MM.1S (cell line): Measurements from ENCODE around the gene PLEKHB1.

Source experiments
- DNase-seq: peaks from one replicate; pipeline ENCODE4 v3.0.0-alpha.2; 2015
- H2AFZ ChIP-seq: fragments of 300-600 bp; sonication (generic); 2 replicates; pipeline ENCODE4 v1.6.0; 2016; ENCODE audit warnings: antibody characterized with exemption, low read length
- H3F3A ChIP-seq: fragments of 300-600 bp; sonication (generic); 2 replicates; pipeline ENCODE4 v1.6.1; 2016; ENCODE audit warnings: mild to moderate bottlenecking, antibody characterized with exemption, low read length, moderate library complexity, mixed read lengths; ENCODE audit not compliant: insufficient read depth
- H3K27ac ChIP-seq: fragments of 300-600 bp; sonication (generic); 2 replicates; pipeline ENCODE4 v1.5.1; 2016; ENCODE audit warnings: mild to moderate bottlenecking, low read length
- H3K27me3 ChIP-seq: fragments of 300-600 bp; sonication (generic); replicated peaks from 2 replicates; pipeline ENCODE4 v1.6.0; 2016; ENCODE audit warnings: low read length; ENCODE audit not compliant: insufficient read depth
- H3K36me3 ChIP-seq: fragments of 300-600 bp; sonication (generic); replicated peaks from 2 replicates; pipeline ENCODE4 v1.6.1; 2016; ENCODE audit warnings: mild to moderate bottlenecking, low read length, mixed read lengths; ENCODE audit not compliant: insufficient read depth
- H3K4me1 ChIP-seq: fragments of 300-600 bp; sonication (generic); 2 replicates; pipeline ENCODE4 v1.6.1; 2016; ENCODE audit warnings: low read length, mixed read lengths
- H3K4me2 ChIP-seq: fragments of 300-600 bp; sonication (generic); 2 replicates; pipeline ENCODE4 v1.6.0; 2016; ENCODE audit warnings: low read depth, low read length
- H3K4me3 ChIP-seq: fragments of 300-600 bp; sonication (generic); 2 replicates; pipeline ENCODE4 v1.5.1; 2016; ENCODE audit warnings: low read length, mixed read lengths
- H3K79me2 ChIP-seq: fragments of 300-600 bp; sonication (generic); 2 replicates; pipeline ENCODE4 v1.6.1; 2016; ENCODE audit warnings: mixed run types, low read length, mixed read lengths
- H3K9ac ChIP-seq: fragments of 300-600 bp; sonication (generic); 2 replicates; pipeline ENCODE4 v1.6.1; 2016; ENCODE audit warnings: low read length, mixed read lengths
- H3K9me2 ChIP-seq: fragments of 300-600 bp; sonication (generic); replicated peaks from 2 replicates; pipeline ENCODE4 v1.6.1; 2016; ENCODE audit warnings: mild to moderate bottlenecking, low read length, mixed read lengths; ENCODE audit not compliant: insufficient read depth
- H3K9me3 ChIP-seq: fragments of 300-600 bp; sonication (generic); replicated peaks from 2 replicates; pipeline ENCODE4 v1.6.1; 2016; ENCODE audit warnings: mild to moderate bottlenecking, low read length, mixed read lengths; ENCODE audit not compliant: insufficient read depth
- H4K20me1 ChIP-seq: fragments of 300-600 bp; sonication (generic); 2 replicates; pipeline ENCODE4 v1.6.1; 2016; ENCODE audit warnings: mild to moderate bottlenecking, low read length, moderate library complexity, mixed read lengths; ENCODE audit not compliant: insufficient read depth
- CTCF ChIP-seq: fragments of 300-600 bp; sonication (generic); IDR thresholded peaks from 2 replicates; pipeline ENCODE4 v1.5.1; 2016; ENCODE audit warnings: antibody characterized with exemption, low read length, mixed read lengths
- EZH2 ChIP-seq: fragments of 300-600 bp; sonication (generic); optimal IDR thresholded peaks from 2 replicates; pipeline ENCODE3; 2017; ENCODE audit warnings: low read depth, mild to moderate bottlenecking, antibody characterized with exemption, low read length, mixed read lengths
- EZH2phosphoT487 ChIP-seq: fragments of 300-600 bp; sonication (generic); IDR thresholded peaks from 2 replicates; pipeline ENCODE4 v1.6.1; 2018; ENCODE audit warnings: antibody characterized with exemption, low read length

PLEKHB1 gene

GRCh38 chr11:73629907-73630306, 16.5 kb upstream of the PLEKHB1 start:
- no peak for DNase-seq

GRCh38 chr11:73632996-73633395, 13.4 kb upstream of the PLEKHB1 start:
- Histone ChIP-seq H3K4me1 (no peaks in the 10 kb centered on the region), H4K20me1 (no peaks in the 10 kb centered on the region), H3F3A (no peaks in the 10 kb centered on the region), H3K4me3 (no peak overlapping the region), H3K9me3 (no peaks in the 10 kb centered on the region), H3K27me3 (no peaks in the 10 kb centered on the region), H3K36me3 (no peaks in the 10 kb centered on the region), H3K27ac (no peak overlapping the region), H3K4me2 (no peak overlapping the region), H3K79me2 (no peaks in the 10 kb centered on the region), H3K9ac (no peak overlapping the region), H3K9me2 (no peaks in the 10 kb centered on the region), H2AFZ (no peak overlapping the region)
- DNase-seq: no peak
- TF ChIP-seq CTCF: no peak
- no peak for TF ChIP-seq EZH2
- no peak for TF ChIP-seq EZH2phosphoT487

More at GRCh38 chr11:73629907-73630306, 16.5 kb upstream of the PLEKHB1 start:
- Histone ChIP-seq H3K4me1 (no peaks in the 10 kb centered on the region), H3F3A (no peaks in the 10 kb centered on the region), H3K79me2 (no peaks in the 10 kb centered on the region), H3K27ac (no peak overlapping the region), H3K36me3 (no peaks in the 10 kb centered on the region), H3K27me3 (no peaks in the 10 kb centered on the region), H3K4me2 (no peak overlapping the region), H3K9ac (no peak overlapping the region), H4K20me1 (no peaks in the 10 kb centered on the region), H3K4me3 (no peak overlapping the region), H3K9me2 (no peaks in the 10 kb centered on the region), H2AFZ (no peak overlapping the region), H3K9me3 (no peaks in the 10 kb centered on the region)
- TF ChIP-seq EZH2 (no peak), CTCF (no peak), EZH2phosphoT487 (no peak)

- Histone ChIP-seq H3K4me3 (no peak overlapping the region), H3K9ac (no peak overlapping the region), H3K4me1 (no peaks in the 10 kb centered on the region), H3K36me3 (no peaks in the 10 kb centered on the region), H4K20me1 (no peaks in the 10 kb centered on the region), H3K27ac (no peak overlapping the region), H3K4me2 (no peak overlapping the region), H3K79me2 (no peaks in the 10 kb centered on the region), H2AFZ (no peak overlapping the region), H3K9me2 (no peaks in the 10 kb centered on the region), H3F3A (no peaks in the 10 kb centered on the region), H3K27me3 (no peaks in the 10 kb centered on the region), H3K9me3 (no peaks in the 10 kb centered on the region)
- DNase-seq: no peak
- no peak for TF ChIP-seq EZH2phosphoT487
- no peak for TF ChIP-seq EZH2
- no peak for TF ChIP-seq CTCF
These were observed 12.4 kb upstream of the PLEKHB1 start for GRCh38 chr11:73633999-73634398.
